Measurements from ENCODE around the gene PIN4.
"Not testable (repeated sequence)": the region's sequence is repeated elsewhere in the genome, so short reads cannot be mapped to it uniquely, and the experiment has no call there.

The PIN4 gene

GRCh38 chrX:72202792-72203401 lies 21.3 kb downstream of the PIN4 start:
- no peak for DNase-seq

- DNase-seq, result no peak
These were observed 21.9 kb downstream of the PIN4 start for GRCh38 chrX:72203421-72203820.

GRCh38 chrX:72205706-72206105 lies 24.1 kb downstream of the PIN4 start:
- no peak for DNase-seq

- DNase-seq, result peak; percentile 20
These were observed 25.8 kb downstream of the PIN4 start for GRCh38 chrX:72207366-72207765.

- DNase-seq, result no peak
These were observed 26.7 kb downstream of the PIN4 start for GRCh38 chrX:72208126-72208800.

GRCh38 chrX:72216973-72217372 lies 35.4 kb downstream of the PIN4 start:
- DNase-seq, result no peak

- DNase-seq, result not testable (repeated sequence)
These were observed 38.8 kb downstream of the PIN4 start for GRCh38 chrX:72220375-72220774.

GRCh38 chrX:72230290-72230689 lies 48.7 kb downstream of the PIN4 start:
- no peak for DNase-seq

- no peak for DNase-seq
These were observed 55.3 kb downstream of the PIN4 start for GRCh38 chrX:72236841-72237240.

GRCh38 chrX:72238183-72238582 lies 56.6 kb downstream of the PIN4 start:
- DNase-seq, result no peak

GRCh38 chrX:72238721-72239475 lies 57.3 kb downstream of the PIN4 start, which contains the start of gene ERCC6L:
TSS of gene ERCC6L (minus strand) at chrX:72239027. CDS start at chrX:72238911, 116 bp downstream.
- DNase-seq, result peak; percentile 94

- no peak for DNase-seq
These were observed 59.4 kb downstream of the PIN4 start for GRCh38 chrX:72240976-72241375.

- no peak for DNase-seq
These were observed 61.9 kb downstream of the PIN4 start for GRCh38 chrX:72243472-72243871.

GRCh38 chrX:72245461-72246089 lies 64.0 kb downstream of the PIN4 start:
- peak; percentile 32 for DNase-seq

- DNase-seq, result no peak
These were observed 65.8 kb downstream of the PIN4 start for GRCh38 chrX:72247206-72247942.
